Muscle layer of colon (tissue), 2 donors: Measurements from ENCODE around the gene ARHGAP15.

Experiments
- H3K27ac ChIP-seq: one replicate; pipeline ENCODE4 v1.7.0; 2013; ENCODE audit warnings: low read depth, mild to moderate bottlenecking, low read length, moderate library complexity
- H3K27me3 ChIP-seq, 2 donors: one replicate each; pipeline ENCODE4 v1.7.0; 2013; ENCODE audit warnings: low read length in 2 of 2, mild to moderate bottlenecking in 2 of 2; ENCODE audit not compliant: insufficient read depth in 2 of 2, control insufficient read depth in 1 of 2
- H3K36me3 ChIP-seq: one replicate; pipeline ENCODE4 v1.7.0; 2013; ENCODE audit warnings: mild to moderate bottlenecking, low read length; ENCODE audit not compliant: insufficient read depth
- H3K4me1 ChIP-seq: one replicate; pipeline ENCODE4 v1.7.0; 2013; ENCODE audit warnings: mild to moderate bottlenecking, low read length; ENCODE audit not compliant: insufficient read depth
- H3K4me3 ChIP-seq, 2 donors: one replicate each; pipeline ENCODE4 v1.7.0; 2013; ENCODE audit warnings: low read length in 2 of 2, low read depth in 1 of 2, mild to moderate bottlenecking in 1 of 2, moderate library complexity in 1 of 2
- H3K9ac ChIP-seq: one replicate; pipeline ENCODE4 v1.7.0; 2013; ENCODE audit warnings: low read length
- H3K9me3 ChIP-seq: one replicate; pipeline ENCODE4 v1.7.0; 2013; ENCODE audit warnings: mild to moderate bottlenecking, low read length
- donor health status: abdominal sarcoma.
- donor health status: Adenocarcinoma of cecum.

ARHGAP15 gene

DNA sequence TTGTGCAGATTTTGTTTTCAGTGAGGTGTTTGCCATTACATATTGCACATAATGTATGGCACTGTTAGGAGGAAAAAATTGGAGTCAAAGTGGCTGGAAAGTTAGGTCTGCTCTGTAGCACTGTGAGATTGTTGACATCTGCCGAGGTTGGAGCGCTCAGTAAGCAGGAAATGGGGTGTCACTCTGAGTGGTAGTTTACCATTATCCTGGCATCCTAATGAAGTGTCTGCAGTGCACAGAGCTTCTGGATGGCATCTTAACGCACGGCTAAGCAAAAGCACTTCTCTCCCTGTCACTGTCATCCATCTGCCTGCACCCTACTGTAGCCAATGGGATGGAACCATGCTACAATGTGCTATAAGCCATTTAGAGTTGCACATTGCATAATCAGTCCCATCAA is 561.9 kb downstream of the ARHGAP15 start:
- H3K9me3 ChIP-seq: no peaks in the 10 kb centered on the region
- no peak overlapping the region for H3K27ac ChIP-seq
- H3K27me3 ChIP-seq: no peaks in the 10 kb centered on the region

DNA sequence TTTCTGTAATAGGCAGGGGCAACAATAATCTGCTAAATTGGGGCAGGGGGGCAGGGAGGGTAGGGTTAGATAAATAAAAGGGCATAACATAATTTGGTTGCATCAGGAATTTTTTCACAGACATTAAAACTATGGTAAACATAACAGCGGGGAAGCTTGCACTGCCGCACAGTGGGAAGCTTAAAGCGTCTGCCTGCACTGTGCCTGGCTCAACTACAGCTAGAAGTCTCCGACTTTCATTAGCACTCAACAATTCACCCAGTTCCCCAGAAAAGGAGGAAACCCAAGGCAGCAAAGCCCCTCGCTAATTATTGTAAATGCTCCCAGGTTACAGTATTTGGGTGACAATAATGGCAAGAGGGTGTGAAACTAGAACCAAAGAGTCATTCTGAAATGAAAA is 562.9 kb downstream of the ARHGAP15 start:
- no peak overlapping the region for H3K9ac ChIP-seq
- H3K4me3 ChIP-seq: no peak overlapping the region
- no peaks in the 10 kb centered on the region for H3K27me3 ChIP-seq
- no peaks in the 10 kb centered on the region for H3K36me3 ChIP-seq
- H3K9me3 ChIP-seq: no peaks in the 10 kb centered on the region
- H3K4me1 ChIP-seq: no peaks in the 10 kb centered on the region
- H3K27ac ChIP-seq: no peak overlapping the region

More for the DNA sequence above, 561.9 kb downstream of the ARHGAP15 start:
- Histone ChIP-seq H3K36me3 (no peaks in the 10 kb centered on the region), H3K9ac (no peak overlapping the region), H3K4me1 (no peaks in the 10 kb centered on the region), H3K4me3 (no peak overlapping the region)

DNA sequence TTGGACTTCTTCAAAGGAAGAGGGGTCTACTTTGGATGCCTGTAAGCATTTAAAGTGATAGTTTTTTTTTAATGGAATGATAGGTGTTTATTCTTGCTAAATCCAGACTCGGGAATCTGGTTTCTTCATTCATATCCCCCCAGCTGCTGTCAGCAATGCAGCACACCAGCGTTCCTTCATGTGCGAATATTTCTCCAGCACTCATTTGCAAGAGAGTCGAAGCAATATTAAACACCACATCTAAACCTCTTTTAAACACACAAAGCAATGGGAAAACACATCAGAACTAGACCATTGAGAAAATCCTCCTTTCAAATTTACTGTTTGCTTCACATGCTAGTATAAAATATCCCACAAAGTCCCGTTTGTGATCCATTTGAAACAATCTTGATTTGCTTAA is 563.7 kb downstream of the ARHGAP15 start:
- H3K9ac ChIP-seq: no peak overlapping the region
- H3K4me3 ChIP-seq: no peak overlapping the region
- H3K4me1 ChIP-seq: no peaks in the 10 kb centered on the region
- H3K9me3 ChIP-seq: no peaks in the 10 kb centered on the region
- no peaks in the 10 kb centered on the region for H3K27me3 ChIP-seq
- no peak overlapping the region for H3K27ac ChIP-seq
- no peaks in the 10 kb centered on the region for H3K36me3 ChIP-seq

DNA sequence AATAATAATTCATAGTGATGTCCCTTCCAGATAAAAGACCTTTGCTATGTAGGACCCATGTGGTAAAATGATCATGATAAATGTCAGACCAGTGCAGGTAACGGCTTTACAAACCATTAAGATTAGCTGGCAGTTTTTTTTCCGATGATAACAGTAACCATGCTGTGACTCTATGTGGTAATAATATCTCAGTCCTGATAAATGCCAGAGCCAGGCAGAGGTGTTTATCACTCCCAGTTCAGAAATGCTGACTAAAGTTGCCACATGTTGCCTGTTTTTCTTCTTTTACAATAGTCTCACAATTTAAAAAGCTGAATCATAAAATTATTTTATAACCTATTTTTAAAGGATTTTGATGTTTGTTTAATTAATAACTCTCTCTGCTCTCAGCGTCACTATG is 565.1 kb downstream of the ARHGAP15 start:
- no peak overlapping the region for H3K4me3 ChIP-seq
- no peaks in the 10 kb centered on the region for H3K36me3 ChIP-seq
- no peaks in the 10 kb centered on the region for H3K9me3 ChIP-seq
- H3K4me1 ChIP-seq: no peaks in the 10 kb centered on the region
- no peaks in the 10 kb centered on the region for H3K27me3 ChIP-seq
- H3K9ac ChIP-seq: no peak overlapping the region
- H3K27ac ChIP-seq: no peak overlapping the region

DNA sequence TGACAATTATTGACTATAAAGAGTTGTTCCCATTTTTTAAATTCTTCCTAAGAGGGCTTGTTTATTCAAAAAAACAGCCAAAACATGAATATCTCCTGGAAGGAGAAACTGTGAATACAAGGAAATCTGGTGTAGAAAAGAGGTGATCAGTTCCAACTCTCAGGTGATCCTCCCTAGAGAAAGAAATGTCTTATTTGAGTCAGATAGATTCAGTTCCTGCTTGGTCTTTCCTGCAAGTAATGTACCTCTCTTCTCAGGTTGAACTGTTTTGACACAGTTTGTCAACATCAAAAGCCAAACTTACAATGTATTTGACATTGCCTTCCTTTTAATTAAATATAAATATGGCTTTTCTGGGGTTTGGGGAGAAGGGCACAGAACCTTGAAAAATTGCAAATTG is 567.4 kb downstream of the ARHGAP15 start:
- no peaks in the 10 kb centered on the region for H3K4me1 ChIP-seq

DNA sequence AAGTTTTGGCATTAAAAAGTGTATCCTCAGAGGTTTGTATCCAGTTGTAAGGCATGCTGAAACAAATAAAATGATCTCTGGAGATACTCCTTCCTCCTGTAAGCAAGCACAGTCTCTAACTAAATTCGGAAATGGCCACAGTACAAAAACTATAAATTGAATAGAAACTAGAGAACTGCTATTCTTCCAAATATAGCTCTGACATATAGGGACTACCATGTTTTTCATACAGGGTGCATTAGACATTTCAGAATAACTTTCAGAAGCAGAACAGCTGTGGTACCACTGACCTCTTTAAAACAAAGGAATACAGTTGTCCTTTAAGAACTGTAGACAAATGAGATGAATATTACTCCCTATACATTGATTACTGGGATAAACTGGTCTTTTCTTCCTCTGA is 568.5 kb downstream of the ARHGAP15 start:
- Histone ChIP-seq H3K27ac (no peak overlapping the region), H3K4me3 (no peak overlapping the region), H3K9ac (no peak overlapping the region), H3K36me3 (no peaks in the 10 kb centered on the region), H3K4me1 (no peaks in the 10 kb centered on the region), H3K9me3 (no peaks in the 10 kb centered on the region), H3K27me3 (no peaks in the 10 kb centered on the region)

More for the DNA sequence above, 567.4 kb downstream of the ARHGAP15 start:
- no peak overlapping the region for H3K9ac ChIP-seq
- no peak overlapping the region for H3K4me3 ChIP-seq
- H3K9me3 ChIP-seq: no peaks in the 10 kb centered on the region
- no peak overlapping the region for H3K27ac ChIP-seq
- no peaks in the 10 kb centered on the region for H3K27me3 ChIP-seq
- no peaks in the 10 kb centered on the region for H3K36me3 ChIP-seq

DNA sequence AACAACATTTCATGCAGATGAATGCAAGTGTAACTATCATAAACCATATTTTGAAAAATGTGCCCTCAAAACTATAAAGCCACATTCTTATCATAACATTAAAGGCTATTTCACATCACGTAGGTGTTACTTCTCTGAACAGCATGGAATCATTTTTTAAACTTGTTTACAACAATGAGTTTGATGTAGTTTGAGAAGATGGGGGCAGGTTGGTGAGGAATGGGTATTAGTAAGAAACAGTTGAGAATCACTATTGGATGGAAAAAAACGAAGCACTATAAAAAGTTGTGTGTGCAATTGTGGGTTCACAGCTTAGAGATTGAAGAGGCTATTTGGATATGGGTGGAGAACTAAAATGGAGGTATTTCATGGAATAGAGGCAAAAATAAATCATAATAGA is 569.1 kb downstream of the ARHGAP15 start:
- Histone ChIP-seq H3K36me3 (no peaks in the 10 kb centered on the region), H3K4me1 (no peaks in the 10 kb centered on the region), H3K9ac (no peak overlapping the region), H3K4me3 (no peak overlapping the region), H3K9me3 (no peaks in the 10 kb centered on the region), H3K27me3 (no peaks in the 10 kb centered on the region), H3K27ac (no peak overlapping the region)

DNA sequence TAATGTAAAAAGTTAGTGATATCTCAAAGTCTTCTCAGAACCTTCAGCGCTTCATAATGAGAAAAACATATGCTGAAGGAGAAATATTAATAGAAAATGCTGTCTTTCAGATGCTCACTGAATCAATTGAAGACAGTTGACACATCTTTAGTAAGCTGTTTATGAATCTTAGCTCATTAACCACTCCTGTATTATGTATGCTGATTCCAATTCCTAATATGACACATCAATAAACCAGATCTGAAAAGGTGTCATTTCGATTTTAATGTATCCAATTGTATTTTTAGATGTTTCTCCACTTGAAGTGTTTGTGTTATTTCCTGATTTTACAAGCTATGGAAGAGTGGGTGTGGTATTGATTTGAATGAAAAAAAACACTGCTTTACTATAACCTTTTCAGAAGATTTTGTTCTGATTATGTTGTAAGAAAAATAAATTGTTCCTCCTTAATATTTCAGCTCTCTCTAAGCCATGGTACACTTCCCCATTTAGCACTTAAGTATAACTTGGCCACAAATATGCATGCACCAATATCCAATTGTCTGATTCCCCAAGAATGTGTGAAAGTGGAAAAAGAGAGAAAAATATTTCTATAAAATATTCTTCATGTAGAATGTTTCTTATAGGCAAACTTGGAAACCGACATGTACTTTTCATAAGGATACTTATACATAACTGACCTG is 569.8 kb downstream of the ARHGAP15 start:
- Histone ChIP-seq H3K4me1 (no peaks in the 10 kb centered on the region), H3K9ac (no peak overlapping the region), H3K4me3 (no peak overlapping the region), H3K27me3 (no peaks in the 10 kb centered on the region), H3K9me3 (no peaks in the 10 kb centered on the region), H3K27ac (no peak overlapping the region), H3K36me3 (no peaks in the 10 kb centered on the region)

DNA sequence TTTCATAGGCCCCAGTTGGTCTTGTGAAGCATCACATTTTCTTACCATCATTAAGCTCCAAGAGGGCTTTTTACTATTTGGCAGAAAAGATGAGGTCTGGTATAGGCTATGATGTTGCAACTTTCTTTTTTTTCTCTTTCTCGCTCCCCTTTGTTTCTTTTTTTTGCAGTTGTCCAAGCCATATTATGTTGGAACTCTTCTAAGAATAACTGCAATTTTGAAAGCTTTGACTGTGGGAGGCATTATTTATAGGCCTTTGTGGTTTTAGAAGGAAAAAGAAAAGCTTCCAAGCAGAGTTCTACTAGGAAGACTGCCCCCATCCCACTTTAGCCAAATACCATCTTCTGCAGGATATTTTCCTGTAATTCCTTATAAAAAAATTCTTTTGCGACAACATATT is 571.6 kb downstream of the ARHGAP15 start:
- Histone ChIP-seq H3K4me1 (no peaks in the 10 kb centered on the region), H3K36me3 (no peaks in the 10 kb centered on the region), H3K27me3 (no peaks in the 10 kb centered on the region), H3K27ac (no peak overlapping the region), H3K9ac (no peak overlapping the region), H3K9me3 (no peaks in the 10 kb centered on the region), H3K4me3 (no peak overlapping the region)

DNA sequence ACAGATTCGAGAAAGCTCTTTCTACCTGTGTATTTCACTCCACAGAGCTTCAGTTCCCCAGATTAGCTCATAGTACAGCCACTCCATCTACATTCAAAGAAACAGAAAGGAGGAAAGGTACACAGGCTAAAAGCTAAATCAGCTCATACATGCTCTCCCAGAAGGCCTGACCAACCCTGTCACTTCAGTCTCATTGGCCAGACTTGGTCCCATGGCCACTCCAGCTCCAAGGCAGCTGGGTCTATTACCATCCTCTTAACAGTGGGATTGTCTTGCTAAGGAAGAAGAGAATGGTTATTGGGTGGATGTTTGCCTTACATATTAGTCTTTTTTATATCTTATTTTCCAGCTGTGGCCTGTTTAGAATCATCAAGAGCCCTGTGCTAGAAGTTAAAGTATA is 572.6 kb downstream of the ARHGAP15 start:
- Histone ChIP-seq H3K27ac (no peak overlapping the region), H3K9me3 (no peaks in the 10 kb centered on the region), H3K9ac (no peak overlapping the region), H3K27me3 (no peaks in the 10 kb centered on the region), H3K36me3 (no peaks in the 10 kb centered on the region), H3K4me3 (no peak overlapping the region), H3K4me1 (no peaks in the 10 kb centered on the region)

DNA sequence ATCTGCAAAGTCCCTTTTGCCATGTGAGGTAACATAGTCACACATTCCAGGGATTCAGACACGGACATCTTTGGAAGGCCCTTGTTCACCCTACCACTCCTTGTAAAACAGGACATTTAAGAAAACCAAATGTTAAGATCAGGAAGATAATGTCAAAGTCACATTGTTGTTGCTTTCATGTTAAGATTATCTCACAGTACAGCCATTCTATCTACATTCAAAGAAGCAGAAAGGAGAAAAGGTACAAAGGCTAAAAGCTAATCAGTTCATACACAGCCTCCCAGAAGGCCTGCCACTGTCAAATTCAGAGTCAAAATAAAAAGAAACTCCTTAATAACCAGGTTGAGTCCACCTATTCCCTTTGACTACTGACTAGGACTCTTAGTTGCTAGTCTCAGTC is 573.7 kb downstream of the ARHGAP15 start:
- Histone ChIP-seq H3K27me3 (no peaks in the 10 kb centered on the region), H3K36me3 (no peaks in the 10 kb centered on the region), H3K27ac (no peak overlapping the region), H3K4me3 (no peak overlapping the region), H3K4me1 (no peaks in the 10 kb centered on the region), H3K9me3 (no peaks in the 10 kb centered on the region), H3K9ac (no peak overlapping the region)

DNA sequence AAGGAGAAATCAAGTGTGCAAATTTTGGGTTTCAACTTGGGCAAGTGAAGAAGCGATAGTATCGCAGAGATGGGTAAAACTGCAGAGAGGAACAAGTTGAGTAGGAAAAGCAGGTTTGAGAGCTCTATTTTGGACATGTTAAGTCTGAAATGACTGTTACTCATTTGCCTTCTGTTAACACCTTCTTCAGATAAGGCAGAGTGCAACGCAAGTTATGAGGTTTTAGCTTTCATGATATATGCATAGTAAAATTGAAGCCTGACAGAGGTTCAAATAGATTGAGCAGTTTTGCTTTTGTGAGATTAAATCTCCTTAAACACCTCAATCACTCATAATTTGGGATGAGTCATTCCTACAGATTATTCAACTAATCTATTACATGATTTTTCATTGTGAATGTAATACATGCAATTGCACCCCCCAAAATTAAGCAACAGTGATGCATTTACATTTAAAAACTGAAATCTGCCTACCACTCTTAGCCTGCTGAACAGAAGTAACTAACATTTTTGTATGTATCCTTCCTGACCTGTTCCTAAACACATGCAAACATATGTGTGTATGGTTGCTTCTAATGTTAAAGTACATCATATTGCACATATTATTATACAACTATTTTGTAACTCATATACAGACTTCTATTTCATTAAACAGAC is 575.4 kb downstream of the ARHGAP15 start:
- no peaks in the 10 kb centered on the region for H3K4me1 ChIP-seq
- H3K4me3 ChIP-seq: no peak overlapping the region
- no peaks in the 10 kb centered on the region for H3K27me3 ChIP-seq
- H3K36me3 ChIP-seq: no peaks in the 10 kb centered on the region
- no peaks in the 10 kb centered on the region for H3K9me3 ChIP-seq
- no peak overlapping the region for H3K27ac ChIP-seq
- H3K9ac ChIP-seq: no peak overlapping the region
